GM13977 (cell line): ENCODE data around the gene LCE7A.

Experiments
- DNase-seq: peaks from one replicate; pipeline ENCODE4 v3.0.0; 2012; ENCODE audit warnings: low spot score
- in situ Hi-C: fragments of 300-500 bp; cut with MboI; formaldehyde crosslinking; loops from one replicate; pipeline ENCODE4 v1.12.0; 2022; ENCODE audit warnings: low sequenced_read_pairs, low pct_unique_long_range_greater_than_20kb, mixed read lengths, inconsistent platforms; ENCODE audit not compliant: unreplicated experiment
- TF ChIP-seq, protein P1 (sequence below): IDR thresholded peaks from 2 replicates; pipeline ENCODE4 v1.5.1; 2012; ENCODE audit warnings: mild to moderate bottlenecking, control low read depth; ENCODE audit not compliant: insufficient read depth; ENCODE audit errors: extremely low read depth, missing control alignments

LCE7A gene

DNA sequence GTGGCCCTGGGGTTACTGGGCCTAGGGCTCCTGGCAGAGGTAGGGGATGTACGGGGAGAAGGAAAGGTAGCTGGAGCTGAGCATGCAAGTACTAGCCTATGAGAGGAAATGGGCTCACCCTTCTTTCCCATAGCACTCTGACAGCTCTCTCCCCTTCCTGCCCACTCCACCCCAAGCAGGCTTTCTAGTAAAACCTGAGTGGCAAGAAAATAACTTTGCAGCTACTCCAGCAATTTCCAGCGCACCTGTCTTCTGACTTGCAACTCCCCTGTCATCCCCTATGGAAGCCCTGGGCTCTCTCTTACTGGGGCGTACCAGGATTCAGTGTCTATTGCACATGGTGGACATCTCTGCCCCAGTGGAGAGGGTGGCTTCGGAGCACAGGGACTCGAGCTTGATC, 41.8 kb downstream of the LCE7A start:
- TF ChIP-seq, protein P1, sequence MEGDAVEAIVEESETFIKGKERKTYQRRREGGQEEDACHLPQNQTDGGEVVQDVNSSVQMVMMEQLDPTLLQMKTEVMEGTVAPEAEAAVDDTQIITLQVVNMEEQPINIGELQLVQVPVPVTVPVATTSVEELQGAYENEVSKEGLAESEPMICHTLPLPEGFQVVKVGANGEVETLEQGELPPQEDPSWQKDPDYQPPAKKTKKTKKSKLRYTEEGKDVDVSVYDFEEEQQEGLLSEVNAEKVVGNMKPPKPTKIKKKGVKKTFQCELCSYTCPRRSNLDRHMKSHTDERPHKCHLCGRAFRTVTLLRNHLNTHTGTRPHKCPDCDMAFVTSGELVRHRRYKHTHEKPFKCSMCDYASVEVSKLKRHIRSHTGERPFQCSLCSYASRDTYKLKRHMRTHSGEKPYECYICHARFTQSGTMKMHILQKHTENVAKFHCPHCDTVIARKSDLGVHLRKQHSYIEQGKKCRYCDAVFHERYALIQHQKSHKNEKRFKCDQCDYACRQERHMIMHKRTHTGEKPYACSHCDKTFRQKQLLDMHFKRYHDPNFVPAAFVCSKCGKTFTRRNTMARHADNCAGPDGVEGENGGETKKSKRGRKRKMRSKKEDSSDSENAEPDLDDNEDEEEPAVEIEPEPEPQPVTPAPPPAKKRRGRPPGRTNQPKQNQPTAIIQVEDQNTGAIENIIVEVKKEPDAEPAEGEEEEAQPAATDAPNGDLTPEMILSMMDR: no peak
- DNase-seq: no peak
- in situ Hi-C loops: no loop called here

DNA sequence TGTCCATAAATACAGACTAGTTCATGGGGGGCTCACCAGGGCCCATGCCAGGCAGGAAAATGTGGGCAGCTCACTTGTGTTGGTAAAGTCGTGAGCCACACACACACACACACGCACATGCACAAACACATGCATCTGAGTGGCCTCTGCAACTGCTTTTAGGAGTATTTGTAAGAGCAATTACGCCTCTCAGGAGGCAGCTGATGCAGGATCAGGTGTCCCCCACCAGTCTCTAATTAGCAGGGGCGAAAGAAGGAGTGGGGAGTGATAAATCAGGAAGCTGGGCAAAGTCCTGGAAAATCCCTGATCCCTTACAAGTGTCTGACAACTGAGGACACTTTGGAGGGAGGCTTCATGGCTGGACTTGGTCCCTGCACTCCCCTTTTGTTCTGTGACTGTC, 42.8 kb downstream of the LCE7A start:
- TF ChIP-seq, protein P1: no peak
- in situ Hi-C loops: no loop called here
- no peak for DNase-seq

DNA sequence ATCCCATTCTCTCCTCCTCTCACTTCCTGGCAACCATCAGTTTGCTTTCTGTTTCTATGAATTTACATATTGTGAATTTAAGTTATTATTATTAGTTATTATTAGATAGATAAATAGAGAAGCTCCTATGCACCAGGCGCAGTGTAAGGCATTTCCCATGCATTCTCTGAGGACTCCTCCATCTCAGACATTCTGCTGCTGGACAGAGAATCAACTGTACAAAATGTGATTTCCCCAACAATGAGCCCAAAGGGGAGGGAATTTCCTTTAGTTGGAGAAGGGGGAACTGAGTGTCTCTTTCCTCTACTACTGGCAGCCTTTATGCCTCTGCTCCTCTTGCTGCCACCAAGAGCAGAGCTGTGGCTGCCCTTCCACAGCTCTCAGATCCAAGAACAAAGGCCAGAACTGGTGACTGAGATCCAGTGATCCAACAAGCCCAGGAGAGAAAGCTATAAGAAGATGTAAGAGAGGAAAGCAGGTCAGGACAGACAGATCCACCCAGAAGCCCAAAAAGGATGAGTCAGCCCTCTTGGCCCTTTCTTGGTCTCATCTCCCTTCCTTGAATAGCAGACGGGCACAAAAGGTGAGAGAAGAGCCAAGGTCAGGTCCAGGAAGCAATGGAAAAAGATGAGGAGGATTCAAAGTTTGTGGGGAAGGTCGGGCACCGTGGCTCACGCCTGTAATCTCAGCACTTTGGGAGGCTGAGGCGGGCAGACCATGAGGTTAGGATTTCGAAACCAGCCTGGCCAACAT, 45.1 kb downstream of the LCE7A start:
- DNase-seq: no peak
- in situ Hi-C loops: no loop called here
- TF ChIP-seq, protein P1: no peak

DNA sequence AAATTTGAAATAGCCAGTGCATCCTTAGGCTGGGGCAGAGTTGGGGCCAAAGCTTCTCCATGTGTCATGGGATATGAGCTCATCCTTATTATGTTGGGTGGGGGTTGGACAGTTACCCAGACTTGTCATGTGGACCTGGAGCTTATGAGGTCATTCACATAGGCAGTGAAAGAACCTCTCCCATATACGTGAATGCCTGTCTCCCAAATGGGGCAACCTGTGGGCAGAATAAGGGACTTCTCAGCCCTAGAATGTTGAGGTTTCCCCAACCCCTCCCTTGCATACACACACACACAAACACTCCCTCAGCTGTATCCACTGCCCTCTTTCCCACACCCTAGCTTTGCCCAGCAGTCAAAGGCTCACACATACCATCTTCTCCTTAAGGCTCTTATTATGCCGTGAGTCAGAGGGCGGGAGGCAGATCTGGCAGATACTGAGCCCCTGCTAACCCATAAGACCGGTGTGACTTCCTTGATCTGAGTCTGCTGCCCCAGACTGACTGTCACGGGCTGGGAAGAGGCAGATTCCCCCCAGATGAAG, 46.3 kb downstream of the LCE7A start:
- no peak for DNase-seq
- in situ Hi-C loops: no loop called here
- TF ChIP-seq, protein P1: no peak

DNA sequence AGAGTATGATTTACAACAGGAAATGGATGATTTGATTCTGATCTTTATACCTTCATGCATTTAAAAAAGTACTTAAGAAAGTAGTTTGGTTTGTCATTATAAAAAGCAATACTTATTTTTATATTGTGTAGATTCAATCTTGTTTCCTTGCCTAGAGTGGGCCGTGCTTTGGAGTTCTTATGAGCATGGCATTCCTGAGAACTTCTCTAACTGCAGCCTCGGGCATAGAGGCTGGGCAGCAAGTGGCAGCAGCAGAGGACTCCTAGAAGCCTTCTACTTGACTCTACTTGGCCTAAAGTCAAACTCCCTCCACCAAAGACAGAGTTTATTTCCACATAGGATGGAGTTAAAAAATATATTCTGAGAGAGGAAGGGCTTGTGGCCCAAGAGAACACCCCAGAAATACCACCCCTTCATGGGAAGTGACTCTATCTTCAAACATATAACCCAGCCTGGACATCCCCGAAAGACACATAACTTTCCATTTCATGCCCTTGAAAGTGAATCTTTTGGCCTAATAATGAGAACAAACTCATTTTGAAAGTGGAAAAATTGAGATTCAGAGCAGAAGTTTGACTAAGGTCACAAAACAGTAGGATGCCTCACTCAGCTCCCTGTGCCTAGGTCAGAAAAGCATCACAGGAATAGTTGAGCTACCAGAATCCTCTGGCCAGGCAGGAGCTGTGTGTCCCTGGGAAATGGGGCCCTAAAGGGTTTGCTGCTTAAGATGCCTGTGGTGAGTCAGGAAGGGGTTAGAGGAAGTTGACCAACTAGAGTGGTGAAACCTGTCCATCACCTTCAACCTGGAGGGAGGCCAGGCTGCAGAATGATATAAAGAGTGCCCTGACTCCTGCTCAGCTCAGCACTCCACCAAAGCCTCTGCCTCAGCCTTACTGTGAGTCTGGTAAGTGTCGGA, 48.1 kb downstream of the LCE7A start, which contains the start of gene IVL:
Gene IVL, plus strand, starts transcription at position 861 of the 916 bp plus-strand sequence. CDS start 1,252 bp downstream, outside the sequence.
- in situ Hi-C loops: no loop called here
- TF ChIP-seq, protein P1: no peak
- DNase-seq: peak; percentile 34

DNA sequence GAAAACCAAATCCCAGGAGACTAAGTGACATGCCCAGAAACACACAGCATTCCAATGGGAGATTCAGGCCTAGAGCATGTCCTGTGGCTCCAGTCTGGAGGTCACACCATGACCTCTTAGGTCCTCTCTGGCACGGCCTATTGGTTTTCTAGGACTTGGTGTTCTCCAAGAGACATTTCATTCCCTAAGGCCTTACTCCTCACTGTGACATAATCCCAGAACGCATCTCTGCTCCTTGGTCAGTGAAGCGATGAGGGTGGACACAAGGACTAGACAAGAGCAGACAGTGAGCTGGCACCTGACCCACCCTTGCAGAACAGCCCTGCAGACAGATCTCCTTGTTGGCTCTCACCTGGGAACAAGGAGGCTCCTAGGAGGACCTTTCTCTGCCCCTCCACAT, 49.4 kb downstream of the LCE7A start:
- in situ Hi-C loops: no loop called here
- TF ChIP-seq, protein P1: no peak

More for the DNA sequence above, 49.4 kb downstream of the LCE7A start:
- DNase-seq: no peak
